GM12892 (cell line): ENCODE results near the gene NSMCE1.

Source experiments
- POLR2A ChIP-seq: IDR thresholded peaks from 2 replicates; pipeline ENCODE4 v1.6.1; 2011; ENCODE audit warnings: low read depth, low read length, control low read depth
- TAF1 ChIP-seq: IDR thresholded peaks from 2 replicates; pipeline ENCODE4 v1.6.1; 2011; ENCODE audit warnings: low read depth, mild to moderate bottlenecking, control low read depth, low read length, borderline replicate concordance

- no peak for TF ChIP-seq TAF1
- no peak for TF ChIP-seq POLR2A
Measured at GRCh38 chr16:27267037-27267677, 1.4 kb downstream of the NSMCE1 start.
